GM19455 (cell line): ENCODE results near the gene NMS.
"Not testable (repeated sequence)": the region's sequence is repeated elsewhere in the genome, so short reads cannot be mapped to it uniquely, and the experiment has no call there.

Experiments
- ATAC-seq: cut with Tn5 transposase; IDR thresholded peaks from one replicate; pipeline ENCODE4 v1.9.1; 2021; ENCODE audit not compliant: unreplicated experiment

The NMS gene, protein sequence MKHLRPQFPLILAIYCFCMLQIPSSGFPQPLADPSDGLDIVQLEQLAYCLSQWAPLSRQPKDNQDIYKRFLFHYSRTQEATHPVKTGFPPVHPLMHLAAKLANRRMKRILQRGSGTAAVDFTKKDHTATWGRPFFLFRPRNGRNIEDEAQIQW

DNA sequence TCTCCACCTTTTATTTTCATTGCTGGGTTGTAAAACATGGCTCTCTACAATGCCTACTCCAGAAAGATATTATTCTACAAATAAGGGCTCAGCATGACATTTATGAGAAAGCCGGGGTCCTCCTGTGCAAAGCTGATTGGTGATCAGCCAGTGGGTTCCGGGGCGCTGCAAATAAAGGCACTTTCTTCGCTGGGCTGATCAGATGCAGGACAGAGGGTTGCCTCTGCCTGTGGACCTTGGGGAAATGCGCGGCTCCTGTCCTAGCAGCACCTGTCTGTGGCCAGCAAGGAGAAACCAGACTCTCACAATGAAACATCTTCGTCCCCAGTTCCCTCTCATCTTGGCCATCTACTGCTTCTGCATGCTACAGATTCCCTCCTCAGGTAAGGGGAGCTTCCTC, at the start of gene NMS:
Gene NMS (plus strand): TSS at position 301 of the 400 bp plus-strand sequence. CDS start 7 bp downstream, at position 308.
- no peak for ATAC-seq

DNA sequence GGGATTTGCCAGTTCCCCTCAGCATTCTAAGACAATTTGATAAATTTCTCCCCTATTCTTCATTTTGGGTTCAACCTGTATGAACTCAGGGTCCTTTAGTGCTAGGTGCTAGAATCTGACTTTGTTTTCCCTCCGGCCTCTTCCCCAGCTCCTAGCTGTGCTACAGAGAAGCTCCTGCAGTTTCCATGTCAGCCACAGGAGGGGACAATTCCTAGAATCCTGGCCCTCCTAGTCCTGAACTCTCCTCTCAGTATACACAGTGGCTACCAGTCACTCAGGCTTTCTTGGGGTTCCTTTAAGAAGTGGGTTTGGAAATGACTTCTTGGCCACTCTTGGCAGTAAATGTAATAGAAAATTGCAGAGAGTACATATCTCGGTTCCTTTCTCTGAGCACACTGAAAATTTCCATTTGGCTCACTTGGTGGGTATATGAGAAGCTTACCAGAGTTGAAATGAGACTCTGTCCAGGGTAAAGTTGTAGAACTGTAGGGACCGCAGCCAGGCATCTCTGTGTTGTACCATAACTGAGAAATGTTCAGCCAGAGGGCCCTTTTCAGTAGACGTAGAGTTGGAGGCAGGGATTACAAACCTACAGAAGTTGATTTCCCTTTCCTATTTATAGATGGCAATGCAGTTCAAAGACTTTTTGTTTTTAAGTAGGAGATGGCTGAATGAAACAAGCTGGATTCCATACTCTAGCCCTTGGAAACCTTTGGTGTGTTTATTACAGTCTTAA, 47.8 kb upstream of the NMS start:
- ATAC-seq = no peak

DNA sequence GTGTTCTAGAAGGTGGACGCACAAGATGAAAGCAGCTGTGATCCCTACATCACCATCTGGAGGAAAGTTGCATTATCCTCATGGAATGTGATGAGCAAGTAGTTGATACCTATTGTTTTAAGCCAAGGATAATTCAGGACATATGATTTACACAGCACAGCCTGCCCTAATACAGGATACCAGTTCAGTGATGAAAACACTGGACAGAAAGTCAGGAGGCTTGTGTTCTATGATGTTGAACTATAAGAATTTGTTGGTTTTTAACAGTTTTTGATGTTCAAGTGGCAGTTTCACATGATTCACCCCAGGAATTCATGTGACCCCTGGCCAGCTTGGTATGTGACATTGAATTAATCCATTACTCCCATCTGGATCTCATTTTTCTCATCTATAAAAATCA, 46.7 kb upstream of the NMS start:
- no peak for ATAC-seq

DNA sequence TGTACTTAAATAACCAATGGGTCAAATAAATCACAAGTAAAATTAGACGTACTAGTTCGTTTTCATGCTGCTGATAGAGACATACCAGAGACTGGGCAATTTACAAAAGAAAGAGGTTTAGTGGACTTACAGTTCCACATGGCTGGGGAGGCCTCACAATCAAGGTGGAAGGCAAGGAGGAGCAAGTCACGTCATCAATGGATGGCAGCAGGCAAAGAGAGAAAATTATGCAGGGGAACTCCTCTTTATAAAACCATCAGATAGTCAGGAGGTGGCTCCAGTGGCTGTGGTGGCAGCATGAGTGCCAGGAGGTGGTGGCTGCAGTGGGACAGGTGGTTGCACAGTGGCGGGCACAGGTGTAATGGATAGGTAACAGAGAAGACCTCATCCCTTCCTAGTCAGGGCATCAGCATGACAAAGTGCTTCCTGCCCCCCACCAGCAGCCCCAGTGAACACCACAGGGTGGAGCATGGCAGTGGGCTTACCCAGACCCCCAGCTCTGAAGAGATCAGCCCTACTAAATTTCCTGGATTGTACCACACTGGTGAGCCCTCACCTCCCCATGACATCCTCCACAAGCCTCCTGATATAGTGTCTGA, 45.9 kb upstream of the NMS start:
- no peak for ATAC-seq

DNA sequence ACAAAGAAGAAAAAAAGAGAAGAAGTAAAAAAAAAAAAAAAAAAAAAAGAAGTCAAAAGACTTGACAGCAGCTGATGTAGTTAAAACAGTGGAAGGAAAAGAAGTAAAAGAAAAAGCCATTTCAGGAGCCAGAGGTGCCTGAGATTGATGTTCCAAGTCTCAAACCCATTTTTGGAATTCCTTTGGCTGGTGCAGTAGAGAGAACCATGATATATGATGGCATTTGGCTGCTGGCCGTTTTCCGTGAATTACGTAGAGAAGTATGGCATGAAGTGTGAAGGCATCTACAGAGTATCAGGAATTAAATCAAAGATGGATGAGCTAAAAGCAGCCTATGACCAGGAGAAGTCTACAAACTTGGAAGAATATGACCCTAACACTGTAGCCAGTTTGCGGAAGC, 45.2 kb upstream of the NMS start:
- ATAC-seq = no peak

DNA sequence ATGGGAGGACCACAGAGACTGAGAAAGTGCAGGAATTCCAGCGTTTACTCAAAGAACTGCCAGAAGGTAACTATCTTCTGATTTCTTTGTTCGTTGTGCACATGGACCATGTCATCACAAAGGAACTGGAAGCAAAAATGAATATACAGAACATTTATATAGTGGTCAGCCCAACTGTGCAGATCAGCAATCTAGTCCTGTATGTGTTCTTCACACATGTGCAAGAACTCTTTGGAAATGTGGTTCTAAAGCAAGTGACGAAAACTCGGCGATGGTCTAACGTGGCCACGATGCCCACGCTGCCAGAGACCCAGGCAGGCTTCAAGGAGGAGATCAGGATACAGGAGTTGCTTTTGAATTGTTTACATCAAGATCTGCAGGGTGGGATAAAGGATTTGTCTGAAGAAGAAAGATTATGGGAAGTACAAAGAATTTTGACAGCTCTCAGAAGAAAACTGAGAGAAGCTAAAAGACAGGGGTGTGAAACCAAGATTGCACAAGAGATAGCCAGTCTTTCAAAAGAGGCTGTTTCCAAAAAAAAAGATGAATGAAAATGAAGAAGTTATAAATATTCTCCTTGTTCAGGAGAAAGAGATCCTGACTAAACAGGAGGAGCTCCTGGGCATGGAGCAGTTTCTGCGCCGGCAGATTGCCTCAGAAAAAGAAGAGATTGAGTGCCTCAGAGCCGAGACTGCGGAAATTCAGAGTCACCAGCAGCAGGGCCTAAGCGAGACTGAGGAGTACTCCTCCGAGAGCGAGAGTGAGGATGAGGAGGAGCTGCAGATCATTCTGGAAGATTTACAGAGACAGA, 44.5 kb upstream of the NMS start:
- no peak for ATAC-seq

DNA sequence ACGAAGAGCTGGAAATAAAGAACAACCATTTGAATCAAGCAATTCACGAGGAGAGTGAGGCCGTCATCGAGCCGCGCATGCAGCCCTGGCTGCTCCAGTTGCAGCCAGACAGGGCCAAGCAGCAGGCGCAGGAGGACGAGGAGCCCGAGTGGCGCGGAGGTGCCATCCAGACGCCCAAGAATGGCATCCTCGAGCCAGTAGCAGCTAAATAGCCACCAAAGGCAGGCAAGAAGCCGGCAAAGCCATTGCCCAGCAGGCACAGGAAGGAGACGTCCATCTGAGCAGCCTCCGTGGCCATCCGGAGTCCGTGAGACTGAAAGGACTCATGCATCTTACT, 43.9 kb upstream of the NMS start:
- no peak for ATAC-seq

DNA sequence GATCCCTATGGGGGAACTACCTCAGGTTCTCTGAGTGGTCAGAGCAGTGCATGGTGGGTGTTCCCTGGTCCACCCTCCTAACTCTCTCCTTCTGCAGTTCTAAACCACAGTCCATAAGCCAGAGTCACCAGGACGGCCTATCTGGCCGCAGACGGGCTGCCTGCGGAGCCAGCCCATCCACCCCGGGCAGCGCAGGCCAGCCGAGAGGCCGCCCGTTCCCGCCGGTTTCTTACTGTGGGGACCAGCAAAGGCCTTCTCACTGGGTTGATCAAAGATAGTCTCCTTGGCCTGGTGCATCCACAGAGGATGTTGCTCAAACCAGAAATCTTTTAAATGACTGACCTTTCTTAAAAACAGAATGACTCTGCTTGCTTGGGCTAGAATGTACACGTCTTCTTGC, 43.2 kb upstream of the NMS start:
- ATAC-seq = no peak

DNA sequence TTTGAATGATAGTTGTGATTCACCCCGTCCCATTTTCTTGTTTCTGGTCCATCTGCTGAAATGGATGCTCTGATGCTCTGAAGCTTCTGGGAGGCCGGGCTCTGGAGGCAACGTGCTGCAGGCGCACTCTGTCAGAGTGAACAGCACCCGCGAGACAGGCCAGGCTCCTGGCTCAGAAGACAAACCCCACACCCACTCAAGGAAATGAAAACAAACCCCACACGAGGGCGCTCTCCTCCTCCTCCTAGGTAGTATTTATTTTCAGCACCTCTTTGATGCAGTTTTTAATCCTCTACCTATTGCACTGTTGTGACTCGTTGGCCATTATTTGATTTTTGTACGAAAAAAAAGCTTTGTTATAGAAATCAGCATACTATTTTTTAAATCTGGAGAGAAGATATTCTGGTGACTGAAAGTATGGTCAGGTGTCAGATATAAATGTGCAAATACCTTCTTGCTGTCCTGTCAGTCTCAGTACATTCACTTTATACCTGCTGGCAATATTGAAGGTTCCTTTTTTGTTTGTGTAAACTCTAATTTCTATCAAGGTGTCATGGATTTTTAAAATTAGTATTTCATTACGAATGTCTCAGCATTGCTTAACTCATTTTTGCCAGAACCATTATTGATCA, 42.5 kb upstream of the NMS start:
- ATAC-seq = no peak

DNA sequence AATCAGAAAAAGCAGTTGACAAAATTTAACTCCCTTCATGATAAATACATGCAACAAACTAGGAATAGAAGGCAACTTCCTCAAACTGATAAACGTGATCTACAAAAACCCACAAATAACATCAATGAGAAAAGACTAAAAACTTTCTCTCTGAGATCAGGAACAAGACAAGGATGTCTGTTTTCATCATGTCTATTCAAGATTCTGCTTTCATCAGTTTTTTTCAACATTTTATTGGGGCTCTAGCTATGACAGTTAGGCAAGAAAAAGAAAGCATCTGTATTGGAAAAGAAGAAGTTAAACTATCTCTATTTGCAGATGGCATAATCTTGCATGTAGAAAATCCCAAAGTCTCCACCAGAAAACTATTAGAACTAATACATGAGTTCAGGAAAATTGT, 40.6 kb upstream of the NMS start:
- ATAC-seq = no peak

DNA sequence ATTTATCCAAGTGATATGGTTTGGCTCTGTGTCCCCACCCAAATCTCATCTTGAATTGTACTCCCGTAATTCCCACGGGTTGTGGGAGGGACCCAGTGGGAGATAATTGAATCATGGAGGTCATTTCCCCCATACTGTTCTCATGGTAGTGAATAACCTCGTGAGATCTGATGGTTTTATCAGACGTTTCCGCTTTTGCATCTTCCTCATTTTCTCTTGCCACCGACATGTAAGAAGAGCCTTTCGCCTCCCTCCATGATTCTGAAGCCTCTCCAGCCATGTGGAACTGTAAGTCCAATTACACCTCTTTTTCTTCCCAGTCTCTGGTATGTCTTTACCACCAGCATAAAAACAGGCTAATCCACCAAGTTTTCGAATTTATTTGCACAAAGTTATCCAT, 32.5 kb upstream of the NMS start:
- ATAC-seq = no peak

DNA sequence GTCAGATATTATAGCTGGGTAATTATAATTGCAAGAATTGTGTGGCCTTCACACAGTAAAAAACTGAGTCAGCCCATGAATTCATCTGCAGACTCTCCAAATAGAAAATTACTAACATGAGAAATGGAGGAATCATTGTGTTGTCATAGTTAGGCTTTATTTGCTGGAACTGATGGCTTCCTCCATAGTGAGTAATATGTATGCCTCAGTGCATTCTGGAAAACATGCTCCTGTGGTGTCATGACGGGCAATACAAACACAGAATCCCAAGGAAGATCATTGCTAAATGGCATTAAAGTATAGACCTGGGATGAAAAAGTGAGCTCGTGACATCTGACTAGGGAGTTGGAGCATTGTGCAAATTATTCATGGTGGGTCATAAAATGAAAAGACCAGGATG, 23.6 kb upstream of the NMS start:
- no peak for ATAC-seq

DNA sequence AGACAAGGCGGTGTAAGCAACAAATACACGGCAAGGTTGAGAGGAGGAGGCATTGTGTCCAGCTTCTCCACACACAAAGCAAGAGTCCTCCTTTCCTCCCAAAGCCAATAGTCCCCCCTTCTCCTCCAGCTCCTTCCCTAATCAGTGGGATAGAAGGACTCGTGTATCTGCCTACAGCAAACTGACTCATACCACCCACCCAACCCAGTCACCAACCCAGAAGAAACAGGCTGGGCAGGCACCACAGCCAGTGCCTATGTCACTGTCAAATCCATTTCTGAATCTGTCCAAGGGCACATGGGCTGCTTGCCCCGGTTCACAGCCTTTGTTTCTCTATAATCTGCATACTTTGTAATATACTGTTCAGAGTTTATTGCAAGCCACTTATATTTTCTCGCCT, 19.2 kb upstream of the NMS start:
- ATAC-seq = no peak

DNA sequence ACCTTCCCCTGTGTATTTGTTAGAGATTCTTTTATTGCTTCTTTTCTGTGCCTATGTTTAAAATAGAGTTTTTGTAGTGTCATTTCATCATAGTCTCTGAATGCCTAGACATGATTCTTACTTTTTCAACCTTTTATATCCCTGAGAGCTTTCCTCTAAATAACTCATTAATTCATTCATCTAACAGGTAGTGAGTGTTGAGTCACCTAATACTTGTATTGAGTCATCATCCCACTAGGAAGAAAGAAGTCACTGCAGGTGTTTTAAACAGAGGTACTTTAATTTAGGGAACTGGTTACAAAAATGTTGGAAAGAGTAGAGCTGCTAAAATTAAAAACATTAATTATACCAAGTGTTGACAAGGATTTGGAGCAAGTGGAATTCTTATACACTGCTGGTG, 18.5 kb upstream of the NMS start:
- ATAC-seq = no peak

DNA sequence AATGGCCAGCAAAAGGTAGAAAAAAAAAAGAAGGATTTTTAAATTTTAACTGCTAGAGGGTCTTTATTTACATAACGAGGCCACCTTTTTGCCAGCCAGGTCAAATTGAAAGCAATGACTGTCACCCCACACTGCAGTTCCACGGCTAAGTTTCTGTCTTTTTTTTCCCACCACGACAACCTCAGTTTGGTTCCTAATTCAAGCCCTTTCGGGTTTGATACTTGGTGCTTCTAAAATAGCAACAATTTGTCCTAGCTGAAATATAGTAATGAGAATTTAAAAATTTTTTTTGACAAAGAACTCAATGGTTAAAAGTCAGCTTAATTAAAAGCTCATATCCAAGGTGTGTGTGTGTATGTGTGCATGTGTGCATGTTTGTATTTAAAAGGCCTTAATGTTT, 16.4 kb upstream of the NMS start:
- ATAC-seq = no peak

DNA sequence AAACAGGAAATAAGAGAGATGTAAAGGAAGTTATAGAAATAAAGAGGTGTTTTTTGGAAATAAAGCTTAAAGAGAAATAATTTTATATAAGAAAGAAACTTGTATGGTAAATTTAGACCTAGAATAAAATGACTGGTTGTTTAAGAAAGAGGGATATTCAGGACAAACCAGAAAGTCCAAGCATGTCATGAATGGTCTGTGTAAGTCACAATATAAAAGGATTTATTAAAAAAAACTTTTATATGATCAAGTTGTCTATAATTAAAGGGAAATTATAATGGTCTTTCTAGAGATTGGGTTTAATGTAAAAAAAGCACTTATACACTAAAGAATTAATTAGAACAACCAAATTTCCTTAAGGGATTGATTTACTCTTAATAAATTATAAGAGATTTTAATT, 13.9 kb upstream of the NMS start:
- not testable (repeated sequence) for ATAC-seq

DNA sequence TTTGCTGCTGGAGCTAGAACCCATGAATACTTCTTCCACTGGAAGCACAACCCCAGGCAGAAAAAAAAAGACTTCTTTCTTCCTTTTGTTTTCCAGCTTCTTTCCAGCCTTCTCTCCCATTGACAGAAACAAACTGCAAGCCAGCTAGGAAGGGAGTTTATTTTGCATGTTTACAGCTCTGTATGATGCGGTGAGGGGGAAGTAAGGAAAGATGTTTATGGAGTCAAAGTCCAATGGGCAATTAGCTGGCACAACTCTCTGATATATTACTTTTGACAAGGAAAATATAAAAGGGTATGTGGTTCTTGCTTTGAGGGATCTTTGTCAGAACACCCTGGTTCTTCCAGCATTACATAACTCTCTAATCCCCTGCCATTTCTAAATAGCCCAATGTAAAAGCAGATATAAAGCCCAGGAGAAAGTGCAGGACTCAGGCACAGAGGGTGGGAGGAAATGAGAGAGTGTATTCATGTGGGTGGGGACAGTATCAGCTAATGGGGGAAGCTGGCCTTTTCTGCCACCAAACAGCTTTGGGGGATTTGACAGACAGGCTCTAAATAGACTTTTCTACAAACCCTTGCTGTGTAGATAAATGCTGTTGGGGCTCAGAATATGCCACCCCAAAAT, 9.3 kb upstream of the NMS start:
- no peak for ATAC-seq

DNA sequence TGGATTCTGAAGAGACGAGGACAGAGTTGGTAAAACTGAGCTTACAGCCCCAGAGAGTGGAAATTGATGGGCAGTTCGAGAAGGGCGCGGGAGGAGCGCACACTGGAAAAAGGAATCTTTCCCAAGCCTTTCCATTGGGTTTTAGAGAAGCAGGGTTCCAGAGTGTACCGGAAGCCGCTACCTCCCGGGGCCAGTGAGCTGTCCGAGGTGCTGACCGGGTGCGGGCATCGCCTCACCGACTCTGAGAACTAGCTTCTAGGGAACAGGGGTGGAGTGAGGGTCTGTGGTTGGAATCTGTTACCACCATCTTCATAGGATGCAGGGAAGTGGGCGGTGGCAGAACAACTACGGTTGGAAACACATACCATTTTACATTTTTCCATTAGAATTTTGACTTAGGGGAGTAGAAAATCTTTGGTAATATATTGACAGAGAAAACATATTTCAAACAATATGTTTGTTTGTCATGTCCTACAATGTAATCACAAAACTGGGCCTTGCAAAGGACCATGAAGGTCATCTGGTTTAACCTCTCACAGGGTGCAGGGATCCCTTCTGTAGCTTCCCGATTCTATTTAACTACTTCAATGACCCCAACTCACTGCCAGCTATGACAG, 724 bp downstream of the NMS start:
- ATAC-seq = no peak

DNA sequence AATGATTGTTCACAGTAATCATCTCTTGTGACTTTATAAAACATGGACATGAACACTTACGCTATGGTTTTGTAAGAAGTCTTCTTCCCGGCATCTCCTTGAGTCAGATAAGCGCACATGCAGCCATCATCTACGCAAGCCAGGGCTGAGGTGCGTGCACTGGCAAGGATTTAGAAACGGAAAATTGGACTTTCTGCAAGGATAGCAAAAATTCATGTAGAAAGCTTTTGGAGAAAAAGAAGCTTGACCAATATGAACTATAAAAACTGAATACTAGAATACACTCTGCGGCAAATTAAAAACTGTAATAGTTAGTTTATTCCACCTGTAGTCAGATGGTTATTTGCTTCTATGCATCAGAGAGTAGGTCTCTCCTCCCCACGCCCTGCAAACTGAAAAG, 6.3 kb downstream of the NMS start:
- ATAC-seq = no peak

DNA sequence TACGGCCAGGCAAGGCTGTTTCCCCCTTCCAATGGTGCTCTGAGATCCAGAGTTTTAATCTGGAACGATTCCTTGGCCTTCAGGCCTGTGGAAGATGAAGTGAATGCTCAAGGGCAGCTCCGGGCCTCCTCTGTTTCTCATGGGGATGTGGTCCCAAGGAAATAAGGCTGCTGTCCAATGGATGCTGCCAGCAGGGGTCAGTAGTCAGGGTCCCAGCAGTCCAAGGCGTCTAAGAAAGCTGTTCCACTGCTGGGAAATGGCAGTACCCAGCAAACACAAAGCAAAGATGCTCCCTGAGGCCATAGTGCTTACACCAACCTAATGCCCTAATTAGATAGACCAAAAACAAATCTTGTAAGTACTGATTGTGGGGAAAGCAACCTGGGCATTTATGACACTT, 12.5 kb downstream of the NMS start:
- ATAC-seq = no peak

DNA sequence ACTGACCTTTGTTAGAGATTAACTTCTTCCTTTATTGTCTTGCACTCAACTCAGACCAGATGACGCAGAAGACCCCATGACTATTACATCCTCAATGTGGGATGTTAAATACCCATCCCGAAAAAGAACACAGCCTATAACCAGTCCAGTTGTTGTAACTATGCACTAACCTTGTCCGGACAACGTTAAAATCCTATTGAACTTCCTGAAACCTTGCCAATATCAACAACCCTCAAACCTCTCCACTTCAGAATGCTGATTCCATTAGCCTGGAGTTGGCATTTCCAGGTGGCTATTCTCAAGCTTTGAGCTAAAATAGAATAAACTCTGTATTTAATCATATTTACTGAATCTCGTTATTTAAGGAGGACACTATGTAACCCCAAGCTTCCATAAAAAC, 13.6 kb downstream of the NMS start:
- ATAC-seq = no peak
